ENCODE data around the gene BNIP1. TPM values are rescaled to one million over a fixed set of nuclear protein-coding genes. Genes with fewer than 3 reads are reported as not detected.

The BNIP1 gene
- total RNA-seq, 2 experiments from 2014 or later = 14.5 to 16.3 TPM

DNA sequence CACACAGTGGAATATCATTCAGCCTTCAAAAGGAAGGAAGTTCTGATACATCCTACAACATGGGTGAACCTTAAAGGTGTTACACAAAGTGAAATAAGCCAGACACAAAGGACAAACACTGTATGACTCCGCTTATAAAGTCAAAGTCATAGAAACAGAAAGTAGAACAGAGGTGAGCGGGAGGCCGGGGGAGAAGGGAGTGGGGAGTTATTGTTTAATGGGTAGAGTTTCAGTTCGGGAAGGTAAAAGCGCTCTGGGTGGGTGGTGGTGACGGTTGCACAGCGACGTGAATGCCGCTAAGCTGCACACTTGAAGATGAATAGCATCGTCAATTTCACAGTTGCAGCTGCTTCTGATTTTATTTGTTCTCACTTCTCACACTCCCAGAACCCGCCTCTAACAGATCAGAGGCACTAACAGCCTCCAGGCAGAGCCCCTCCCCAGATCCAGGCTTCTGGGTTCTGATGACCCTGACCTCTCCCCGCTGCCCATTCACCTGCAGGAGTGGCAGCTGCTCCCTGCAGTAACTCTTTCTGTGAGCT is 34.1 kb downstream of the BNIP1 start:
- H3K27me3 Mint-ChIP-seq = no peaks in the 10 kb centered on the region
- no peaks in the 10 kb centered on the region for H3K4me1 Mint-ChIP-seq
- H3K36me3 Mint-ChIP-seq = no peaks in the 10 kb centered on the region
- ATAC-seq (no peak), DNase-seq (no peak)
- CTCF ChIA-PET = no interaction called here
- H3K27ac Mint-ChIP-seq = no peak overlapping the region
- no peaks in the 10 kb centered on the region for H3K9me3 Mint-ChIP-seq (ENCODE audit: low read depth)
- no peak overlapping the region for H3K4me3 Mint-ChIP-seq

DNA sequence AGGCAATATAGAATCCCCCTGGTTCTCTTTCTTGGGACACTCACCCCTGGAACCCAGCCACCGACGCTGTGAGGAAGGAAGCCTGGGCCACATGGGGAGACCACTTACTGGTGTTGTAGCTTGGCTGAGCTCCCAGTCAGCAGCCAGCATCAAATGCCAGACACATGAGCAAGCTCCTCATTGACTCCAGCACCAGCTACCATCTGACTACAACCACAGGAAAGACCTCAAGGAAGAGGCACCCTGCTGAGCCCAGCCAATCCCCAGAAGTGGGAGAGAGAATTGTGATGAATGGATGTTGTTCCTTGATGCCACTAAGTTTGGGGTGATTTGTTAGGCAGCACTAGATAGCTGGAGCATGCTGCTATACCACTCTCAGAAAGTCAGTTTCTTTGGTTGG is 36.0 kb downstream of the BNIP1 start:
- H3K27ac Mint-ChIP-seq = no peak overlapping the region

DNA sequence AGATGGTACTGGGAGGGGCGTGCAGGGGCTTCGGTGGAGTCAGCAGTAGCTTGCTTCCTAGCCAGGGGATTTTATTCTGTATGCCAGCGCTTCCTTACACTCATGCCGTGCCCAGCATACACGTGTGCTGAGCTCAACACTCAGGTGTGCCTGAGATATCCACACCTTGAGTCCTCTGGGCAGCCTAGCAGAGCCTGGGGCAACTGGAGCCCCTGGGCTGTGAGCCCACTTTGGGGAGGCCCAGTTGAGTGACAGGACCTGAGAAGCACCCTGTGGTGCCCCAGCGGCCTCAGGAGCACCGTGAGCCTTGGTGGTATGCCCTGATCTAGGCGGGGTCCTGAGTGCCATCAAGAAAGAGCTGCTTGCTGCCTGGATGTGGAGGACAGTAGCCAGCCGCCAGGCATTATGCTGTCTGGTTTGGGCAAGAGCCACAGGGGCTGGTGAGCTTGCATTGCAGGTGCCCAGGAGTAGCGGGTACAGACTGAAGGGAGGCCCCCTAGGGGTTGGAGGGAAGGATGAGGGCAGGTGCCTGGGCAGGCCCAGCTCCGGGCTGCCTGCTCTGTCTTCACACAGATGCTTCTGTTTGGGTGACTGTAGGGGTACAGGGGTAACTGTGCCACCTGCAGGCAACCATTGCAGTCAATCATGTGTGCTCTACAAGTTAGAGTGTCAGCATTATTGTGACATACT is 42.9 kb downstream of the BNIP1 start:
- DNase-seq (no peak), ATAC-seq (peak; percentile 53)
- no peak overlapping the region for H3K4me3 Mint-ChIP-seq
- H3K27ac Mint-ChIP-seq = no peak overlapping the region
- no peaks in the 10 kb centered on the region for H3K27me3 Mint-ChIP-seq
- no peaks in the 10 kb centered on the region for H3K9me3 Mint-ChIP-seq (ENCODE audit: low read depth)
- H3K4me1 Mint-ChIP-seq = no peaks in the 10 kb centered on the region
- CTCF ChIA-PET = interaction anchor here (1.0 kb wide), 1 partner anchor 20 kb away, joined by 3 read pairs; no protein-coding TSS in a partner anchor
- no peaks in the 10 kb centered on the region for H3K36me3 Mint-ChIP-seq

More for the DNA sequence above, 36.0 kb downstream of the BNIP1 start:
- Mint-ChIP-seq H3K4me3 (no peak overlapping the region), H3K27me3 (no peaks in the 10 kb centered on the region), H3K9me3 (ENCODE audit: low read depth) (no peaks in the 10 kb centered on the region), H3K4me1 (no peaks in the 10 kb centered on the region), H3K36me3 (no peaks in the 10 kb centered on the region)
- no peak for DNase-seq
- CTCF ChIA-PET = no interaction called here
- ATAC-seq = no peak

DNA sequence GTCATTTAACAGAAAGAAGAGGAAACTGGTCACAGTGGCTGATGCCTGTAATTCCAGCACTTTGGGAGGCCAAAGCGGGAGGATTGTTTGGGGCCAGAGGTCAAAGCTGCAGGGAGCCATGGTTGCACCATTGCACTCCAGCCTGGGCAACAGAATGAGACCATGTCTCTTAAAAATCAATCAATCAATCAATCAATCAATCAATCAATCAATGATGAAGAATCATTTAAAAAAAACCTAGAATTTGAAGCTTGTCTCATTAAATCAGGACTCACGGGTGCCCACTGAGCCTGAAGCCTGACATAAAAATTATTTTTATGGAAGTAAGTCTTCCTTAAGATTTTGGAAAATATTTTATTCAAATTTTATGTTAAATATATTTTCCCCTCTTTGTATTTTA is 43.9 kb downstream of the BNIP1 start:
- no peak for DNase-seq
- Mint-ChIP-seq H3K4me3 (no peak overlapping the region), H3K36me3 (no peaks in the 10 kb centered on the region)

DNA sequence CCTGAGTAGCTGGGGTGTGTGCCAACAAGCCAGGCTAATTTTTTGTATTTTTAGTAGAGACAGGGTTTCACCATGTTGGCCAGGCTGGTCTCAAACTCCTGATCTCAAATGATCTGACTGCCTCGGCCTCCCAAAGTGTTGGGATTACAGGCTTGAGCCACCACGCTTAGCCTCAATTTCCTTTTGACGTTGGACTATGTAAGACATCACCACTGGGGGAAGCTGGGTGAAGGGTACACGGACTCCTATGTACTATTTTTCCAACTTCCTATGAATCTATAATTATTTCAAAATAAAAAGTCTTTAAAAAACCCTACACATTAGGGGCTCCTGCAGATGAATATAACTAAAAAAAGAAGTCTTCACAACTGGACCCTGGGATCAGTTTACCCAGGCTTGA is 46.7 kb downstream of the BNIP1 start:
- Mint-ChIP-seq H3K27ac (no peak overlapping the region), H3K4me3 (no peak overlapping the region), H3K4me1 (no peaks in the 10 kb centered on the region), H3K36me3 (no peaks in the 10 kb centered on the region), H3K27me3 (no peaks in the 10 kb centered on the region), H3K9me3 (ENCODE audit: low read depth) (no peaks in the 10 kb centered on the region)
- ATAC-seq (no peak), DNase-seq (no peak)
- CTCF ChIA-PET = interaction anchor here (0.9 kb wide), 1 partner anchor 49 kb away, joined by 3 read pairs; no protein-coding TSS in a partner anchor

More for the DNA sequence above, 43.9 kb downstream of the BNIP1 start:
- CTCF ChIA-PET = no interaction called here
- no peak for ATAC-seq
- no peak overlapping the region for H3K27ac Mint-ChIP-seq
- no peaks in the 10 kb centered on the region for H3K27me3 Mint-ChIP-seq
- no peaks in the 10 kb centered on the region for H3K4me1 Mint-ChIP-seq
- H3K9me3 Mint-ChIP-seq (ENCODE audit: low read depth) = no peaks in the 10 kb centered on the region

DNA sequence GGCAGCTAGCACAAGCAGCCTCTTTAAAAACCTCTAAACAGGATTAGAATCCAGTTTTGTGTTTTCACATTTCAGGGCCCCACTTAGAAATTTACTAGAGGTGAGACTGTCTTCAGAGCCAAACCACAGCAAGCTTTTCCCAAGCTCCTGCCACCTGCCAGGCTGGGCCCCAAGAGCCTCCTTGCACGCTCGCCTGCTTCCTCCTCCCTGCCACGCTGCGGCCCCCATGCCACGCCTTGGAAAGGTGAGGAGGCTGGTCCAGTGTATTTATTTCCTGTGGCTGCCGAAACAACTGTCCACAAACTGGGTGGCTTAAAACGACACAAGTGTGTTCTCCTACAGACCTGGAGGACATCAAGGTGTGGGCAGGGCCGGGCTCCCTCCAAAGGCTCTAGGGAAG is 47.2 kb downstream of the BNIP1 start:
- DNase-seq (no peak), ATAC-seq (no peak)
- no peaks in the 10 kb centered on the region for H3K9me3 Mint-ChIP-seq (ENCODE audit: low read depth)
- H3K4me3 Mint-ChIP-seq = no peak overlapping the region
- H3K27me3 Mint-ChIP-seq = no peaks in the 10 kb centered on the region
- no peaks in the 10 kb centered on the region for H3K4me1 Mint-ChIP-seq
- CTCF ChIA-PET = interaction anchor here (0.9 kb wide), 1 partner anchor 49 kb away, joined by 3 read pairs; no protein-coding TSS in a partner anchor
- H3K36me3 Mint-ChIP-seq = no peaks in the 10 kb centered on the region
- no peak overlapping the region for H3K27ac Mint-ChIP-seq

DNA sequence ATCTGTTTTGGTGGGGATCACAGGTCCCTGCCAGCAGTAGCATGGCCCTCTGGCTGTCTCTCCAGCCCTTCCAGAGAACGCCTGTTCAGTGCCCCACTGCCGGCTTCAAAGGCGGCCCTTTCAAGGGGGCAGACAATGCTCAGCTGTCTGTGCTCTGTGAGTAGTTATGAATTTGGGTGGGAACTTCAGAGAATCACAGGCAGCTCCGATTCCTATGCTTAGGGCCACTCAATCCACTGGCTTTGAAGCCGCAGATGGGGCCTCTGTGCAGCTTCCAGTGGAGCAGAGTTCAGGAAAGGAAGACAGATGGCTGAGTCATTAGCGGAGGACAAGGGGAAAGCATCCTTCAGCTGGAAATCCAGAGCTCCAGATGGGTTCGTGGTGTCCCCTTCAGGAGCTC is 48.2 kb downstream of the BNIP1 start:
- Mint-ChIP-seq H3K9me3 (ENCODE audit: low read depth) (no peaks in the 10 kb centered on the region), H3K4me3 (no peak overlapping the region), H3K36me3 (no peaks in the 10 kb centered on the region), H3K4me1 (no peaks in the 10 kb centered on the region), H3K27ac (no peak overlapping the region), H3K27me3 (no peaks in the 10 kb centered on the region)
- DNase-seq = no peak
- CTCF ChIA-PET = no interaction called here
- ATAC-seq = no peak

DNA sequence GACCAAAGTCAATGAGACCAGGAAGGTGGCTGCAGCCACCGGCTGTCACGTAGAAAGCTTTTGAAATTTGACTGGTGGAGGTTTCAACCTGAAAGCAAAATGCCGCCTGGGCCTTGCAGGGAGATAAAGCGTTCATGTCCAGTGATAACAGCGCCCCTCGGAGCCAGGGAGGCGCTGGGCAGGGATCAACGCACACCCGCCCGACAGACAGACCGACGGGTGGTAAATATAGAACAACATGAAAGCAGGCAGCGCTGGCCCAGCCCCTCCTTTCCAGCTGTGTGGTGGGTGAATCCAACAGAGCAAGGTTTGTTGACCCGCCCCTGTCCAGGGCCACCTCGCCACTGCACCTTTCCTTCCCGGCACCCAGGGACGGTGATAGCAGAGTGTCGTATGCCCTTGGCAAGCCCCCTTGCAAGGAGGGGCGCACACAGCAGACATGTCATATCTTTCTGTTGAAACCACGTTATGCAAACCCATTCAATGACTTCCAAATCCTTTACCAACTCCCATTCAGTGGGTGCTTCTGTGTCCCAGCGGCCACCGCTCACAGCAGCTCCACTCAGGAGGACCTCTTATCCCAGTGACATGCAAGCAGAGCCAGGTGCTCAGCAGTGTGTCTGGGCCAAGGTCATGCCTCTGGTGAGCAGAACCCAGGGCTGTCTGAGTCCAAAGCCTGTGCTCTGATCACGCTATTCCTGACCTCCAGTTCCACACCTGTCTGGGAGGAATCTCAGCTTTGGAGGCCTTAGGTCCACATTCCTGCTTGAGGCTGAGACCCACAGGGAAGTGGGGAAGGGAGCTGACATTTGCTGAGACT is 52.0 kb downstream of the BNIP1 start:
- no peaks in the 10 kb centered on the region for H3K4me1 Mint-ChIP-seq
- H3K27ac Mint-ChIP-seq = no peak overlapping the region
- no peak for ATAC-seq
- CTCF ChIA-PET = interaction anchor here (1.5 to 1.6 kb wide), 2 partner anchors 10 to 213 kb away, joined by 3 to 4 read pairs; partner anchors contain the start of gene ATP6V0E1
- peaks cover 2% of the 10 kb centered on the region for H3K9me3 Mint-ChIP-seq (ENCODE audit: low read depth)
- H3K36me3 Mint-ChIP-seq = no peaks in the 10 kb centered on the region
- no peak for DNase-seq
- peaks cover 8% of the 10 kb centered on the region for H3K27me3 Mint-ChIP-seq
- no peak overlapping the region for H3K4me3 Mint-ChIP-seq

DNA sequence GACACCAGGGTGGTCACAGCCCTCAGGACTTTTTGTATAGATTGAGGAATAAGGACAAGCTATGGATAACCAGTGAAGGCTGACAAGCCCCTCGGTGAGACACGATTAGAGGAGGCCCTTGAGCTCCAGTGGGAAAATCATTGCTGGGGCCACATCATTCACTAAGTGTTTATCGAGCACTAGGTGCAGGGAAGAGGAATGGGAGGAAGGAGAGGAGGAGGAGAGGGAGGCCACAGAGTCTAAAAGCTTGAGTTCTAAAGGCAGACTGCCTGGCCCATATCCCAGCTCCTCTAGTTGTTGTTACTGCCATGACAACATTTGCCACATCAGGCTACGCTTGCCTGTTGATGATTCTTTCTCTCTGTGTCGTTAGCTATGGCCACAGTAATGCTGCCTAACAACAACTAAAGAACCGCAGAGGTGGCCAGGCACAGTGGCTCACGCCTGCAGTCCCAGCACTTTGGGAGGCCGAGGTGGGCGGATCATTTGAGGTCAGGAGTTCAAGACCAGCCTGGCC is 53.1 kb downstream of the BNIP1 start:
- Mint-ChIP-seq H3K36me3 (no peaks in the 10 kb centered on the region), H3K27me3 (peaks cover 16% of the 10 kb centered on the region), H3K9me3 (ENCODE audit: low read depth) (peaks cover 2% of the 10 kb centered on the region), H3K27ac (no peak overlapping the region), H3K4me3 (no peak overlapping the region), H3K4me1 (no peaks in the 10 kb centered on the region)
- DNase-seq (no peak), ATAC-seq (no peak)
- CTCF ChIA-PET = interaction anchor here (1.6 kb wide), 1 partner anchor 214 kb away, joined by 4 read pairs; the partner anchor contains the start of gene ATP6V0E1

DNA sequence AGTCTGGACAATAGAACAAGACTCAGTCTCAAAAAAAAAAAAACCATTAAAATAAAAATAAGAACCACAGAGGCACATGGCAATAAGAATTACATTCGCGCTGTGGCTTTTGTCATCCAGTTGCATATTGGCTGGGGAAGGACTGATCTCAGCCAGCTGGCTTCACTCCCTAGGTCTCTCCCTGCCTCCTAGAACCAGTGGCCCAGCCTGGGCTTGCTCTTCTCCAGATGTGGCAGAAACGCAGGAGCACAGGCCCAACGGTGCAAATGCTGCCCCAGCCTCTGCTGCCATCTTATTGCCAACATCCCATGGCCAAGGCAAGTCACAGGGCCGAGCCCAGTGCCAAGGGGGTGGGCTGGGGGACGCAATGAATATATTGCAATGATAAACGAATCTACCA is 53.7 kb downstream of the BNIP1 start:
- Mint-ChIP-seq H3K27me3 (peaks cover 23% of the 10 kb centered on the region), H3K4me3 (no peak overlapping the region), H3K9me3 (ENCODE audit: low read depth) (peaks cover 2% of the 10 kb centered on the region), H3K27ac (no peak overlapping the region), H3K4me1 (peaks cover 3% of the 10 kb centered on the region), H3K36me3 (no peaks in the 10 kb centered on the region)
- CTCF ChIA-PET = no interaction called here
- no peak for ATAC-seq
- DNase-seq = no peak

DNA sequence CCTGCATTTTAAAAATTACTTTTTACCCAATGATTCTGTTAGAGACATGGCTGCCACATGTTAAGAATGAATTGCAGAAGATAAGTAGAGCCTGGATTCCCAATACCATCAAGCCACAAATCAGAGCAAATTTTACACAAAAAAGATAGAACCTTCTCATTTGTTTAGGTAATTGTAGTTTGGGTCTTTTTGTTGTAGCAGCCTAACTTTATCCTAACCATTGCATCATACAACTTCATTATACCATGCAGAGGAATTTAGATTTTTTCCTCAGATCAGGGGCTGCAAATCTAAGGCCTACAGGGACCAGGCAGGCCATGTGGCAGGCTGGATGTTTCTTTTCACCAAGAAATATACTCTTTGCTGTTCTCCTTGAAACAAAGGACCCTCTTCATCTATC is 56.0 kb downstream of the BNIP1 start:
- ATAC-seq (no peak), DNase-seq (no peak)
- peaks cover 33% of the 10 kb centered on the region for H3K27me3 Mint-ChIP-seq
- peaks cover 3% of the 10 kb centered on the region for H3K4me1 Mint-ChIP-seq
- CTCF ChIA-PET = no interaction called here
- no peaks in the 10 kb centered on the region for H3K36me3 Mint-ChIP-seq
- H3K9me3 Mint-ChIP-seq (ENCODE audit: low read depth) = peaks cover 2% of the 10 kb centered on the region
- no peak overlapping the region for H3K4me3 Mint-ChIP-seq
- no peak overlapping the region for H3K27ac Mint-ChIP-seq

DNA sequence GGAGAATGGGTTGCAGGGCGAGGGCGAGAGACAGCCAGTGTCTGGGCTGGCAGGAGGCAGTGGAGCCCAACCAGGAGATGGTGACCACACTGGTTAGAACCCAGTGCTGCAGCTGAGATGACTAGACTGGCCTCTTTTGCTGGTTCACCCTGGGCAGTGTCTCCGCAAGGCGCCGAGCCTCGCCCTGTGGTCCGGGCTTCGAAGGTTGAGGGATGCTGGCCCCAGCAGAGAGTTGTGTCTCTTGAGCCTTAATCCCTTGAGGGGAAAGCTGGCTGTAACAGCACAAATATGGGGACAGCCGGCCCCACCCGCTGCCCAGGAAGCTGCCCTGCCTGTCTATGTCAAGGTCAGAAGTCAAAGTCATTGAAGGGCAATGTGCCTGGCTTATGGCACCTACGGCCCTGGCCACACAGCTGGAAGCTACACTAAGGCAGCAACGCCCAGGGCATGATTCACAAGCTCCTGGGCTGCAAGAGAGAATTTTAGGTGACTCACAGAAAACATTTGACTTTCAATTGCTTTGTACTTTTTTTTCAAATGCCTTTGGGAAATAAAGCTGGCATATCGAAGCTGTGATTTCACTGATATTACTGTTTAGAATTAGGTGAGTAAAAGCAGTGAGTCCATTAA is 57.4 kb downstream of the BNIP1 start:
- H3K36me3 Mint-ChIP-seq = no peaks in the 10 kb centered on the region
- H3K4me1 Mint-ChIP-seq = peaks cover 3% of the 10 kb centered on the region
- peaks cover 35% of the 10 kb centered on the region for H3K27me3 Mint-ChIP-seq
- no peak overlapping the region for H3K4me3 Mint-ChIP-seq
- H3K27ac Mint-ChIP-seq = no peak overlapping the region
- peaks cover 2% of the 10 kb centered on the region for H3K9me3 Mint-ChIP-seq (ENCODE audit: low read depth)
- CTCF ChIA-PET = interaction anchor here (1.0 to 1.3 kb wide), 3 partner anchors 219 to 225 kb away, joined by 3 to 5 read pairs (median 4); partner anchors contain the start of gene ATP6V0E1
- no peak for ATAC-seq
- no peak for DNase-seq

DNA sequence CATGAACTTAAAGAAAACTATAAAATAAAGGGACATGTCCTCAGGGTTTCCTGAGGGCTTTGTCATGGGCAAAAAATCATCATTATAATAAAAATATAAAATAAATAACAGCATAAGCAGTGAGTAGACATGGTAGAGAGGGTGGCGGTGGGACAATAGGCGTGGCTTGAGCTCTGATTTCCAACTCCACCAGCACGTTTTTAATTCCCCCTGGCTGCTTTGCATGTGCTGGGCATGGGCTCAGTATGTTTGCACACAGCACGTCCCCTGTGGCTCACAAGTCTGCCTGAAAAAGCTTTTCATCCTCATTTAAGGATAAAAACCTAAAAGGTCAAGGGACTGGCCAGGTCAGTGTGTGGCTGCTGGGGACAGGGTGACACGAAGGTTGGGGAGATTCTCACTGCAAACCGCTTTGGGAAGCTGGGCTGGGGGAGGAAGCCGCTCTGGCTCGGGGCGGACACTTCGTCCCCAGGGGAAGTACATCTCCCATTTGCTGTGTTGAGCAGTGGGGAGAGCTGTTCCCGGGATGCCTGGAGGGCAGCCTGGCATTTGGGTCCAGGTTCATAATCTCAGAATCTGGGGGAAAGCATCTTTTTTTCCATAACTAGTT is 58.0 kb downstream of the BNIP1 start:
- H3K36me3 Mint-ChIP-seq = no peaks in the 10 kb centered on the region
- no peak overlapping the region for H3K4me3 Mint-ChIP-seq
- H3K27me3 Mint-ChIP-seq = peaks cover 35% of the 10 kb centered on the region
- H3K9me3 Mint-ChIP-seq (ENCODE audit: low read depth) = peaks cover 2% of the 10 kb centered on the region
- H3K27ac Mint-ChIP-seq = no peak overlapping the region
- DNase-seq (no peak), ATAC-seq (no peak)
- CTCF ChIA-PET = interaction anchor here (1.0 to 1.3 kb wide), 3 partner anchors 219 to 226 kb away, joined by 3 to 5 read pairs (median 4); partner anchors contain the start of gene ATP6V0E1
- peaks cover 3% of the 10 kb centered on the region for H3K4me1 Mint-ChIP-seq

All from activated CD8-positive, alpha-beta memory T cell treated with anti-CD3 and anti-CD28 coated beads, Interleukin-2, amount 10 ng/mL, durations not matched to agents 7 days and 5 days (primary cell).